ENCODE measurements around the gene SECISBP2L. TPM values are rescaled to one million over a fixed set of nuclear protein-coding genes. Genes with fewer than 3 reads are reported as not detected.

Gene SECISBP2L
- total RNA-seq, 1 experiment from 2014 or later = 24.7 TPM

DNA sequence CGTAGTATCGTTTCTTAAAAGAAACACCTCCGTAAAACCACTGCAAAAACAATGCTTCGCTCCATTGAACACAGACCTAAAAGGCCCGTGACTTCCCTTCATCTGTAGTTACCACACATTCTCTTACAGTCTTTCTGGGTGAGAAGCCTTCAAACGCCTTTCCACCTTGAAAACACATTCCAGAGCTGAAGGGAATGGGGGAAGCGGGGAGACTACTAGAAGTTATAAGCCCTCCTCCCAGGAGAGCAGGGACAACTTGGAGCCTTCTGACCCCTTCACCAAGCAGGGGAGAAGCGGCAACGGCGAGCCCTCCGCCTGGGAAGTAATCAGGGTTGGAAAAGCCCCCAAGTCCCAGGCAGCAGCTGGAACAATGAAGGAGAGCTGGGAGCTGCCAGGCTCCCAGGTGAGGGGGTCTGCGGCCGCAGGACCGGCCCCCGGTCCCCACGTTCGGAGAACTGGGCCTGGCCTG lies 461 bp downstream of the SECISBP2L start:
- no peaks in the 10 kb centered on the region for H4K20me1 ChIP-seq (ENCODE audit: control insufficient read depth, insufficient read depth, insufficient read length)
- H2BK5ac ChIP-seq (ENCODE audit: insufficient read length, low read length) = no peak overlapping the region
- H3K23me2 ChIP-seq (ENCODE audit: insufficient read length, low read depth, low read length, poor library complexity, severe bottlenecking) = no peaks in the 10 kb centered on the region
- no peak overlapping the region for H2BK120ac ChIP-seq (ENCODE audit: low read depth, low read length, poor library complexity, severe bottlenecking)
- H3K27ac Mint-ChIP-seq = peak overlapping the region; percentile 93 to 99 (median 98)
- no peak overlapping the region for H2BK12ac ChIP-seq (ENCODE audit: insufficient read length, low read depth, low read length)
- TF ChIP-seq, protein P1, sequence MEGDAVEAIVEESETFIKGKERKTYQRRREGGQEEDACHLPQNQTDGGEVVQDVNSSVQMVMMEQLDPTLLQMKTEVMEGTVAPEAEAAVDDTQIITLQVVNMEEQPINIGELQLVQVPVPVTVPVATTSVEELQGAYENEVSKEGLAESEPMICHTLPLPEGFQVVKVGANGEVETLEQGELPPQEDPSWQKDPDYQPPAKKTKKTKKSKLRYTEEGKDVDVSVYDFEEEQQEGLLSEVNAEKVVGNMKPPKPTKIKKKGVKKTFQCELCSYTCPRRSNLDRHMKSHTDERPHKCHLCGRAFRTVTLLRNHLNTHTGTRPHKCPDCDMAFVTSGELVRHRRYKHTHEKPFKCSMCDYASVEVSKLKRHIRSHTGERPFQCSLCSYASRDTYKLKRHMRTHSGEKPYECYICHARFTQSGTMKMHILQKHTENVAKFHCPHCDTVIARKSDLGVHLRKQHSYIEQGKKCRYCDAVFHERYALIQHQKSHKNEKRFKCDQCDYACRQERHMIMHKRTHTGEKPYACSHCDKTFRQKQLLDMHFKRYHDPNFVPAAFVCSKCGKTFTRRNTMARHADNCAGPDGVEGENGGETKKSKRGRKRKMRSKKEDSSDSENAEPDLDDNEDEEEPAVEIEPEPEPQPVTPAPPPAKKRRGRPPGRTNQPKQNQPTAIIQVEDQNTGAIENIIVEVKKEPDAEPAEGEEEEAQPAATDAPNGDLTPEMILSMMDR (conservative IDR thresholded peaks at IDR 0.05) = no peak
- H2AK5ac ChIP-seq (ENCODE audit: insufficient read length, low read length) = no peak overlapping the region
- H4K5ac ChIP-seq (ENCODE audit: insufficient read length, low read depth, low read length) = no peak overlapping the region
- peak overlapping the region; percentile 77; the same call in 1 of the 2 replicates for H3K14ac ChIP-seq (ENCODE audit: insufficient read depth, low read length)
- peak overlapping the region; percentile 75 for H3K9ac ChIP-seq (ENCODE audit: extremely low read depth, insufficient read length, low read length)
- H2AFZ ChIP-seq (ENCODE audit: low read length) = no peak overlapping the region
- no CpG with 5 or more reads among the region's 17 CpGs for WGBS (ENCODE audit: extremely low coverage, insufficient read length, low lambda C conversion rate)
- no peak overlapping the region for H3K18ac ChIP-seq (ENCODE audit: insufficient read length, low read depth, low read length)
- H3K27ac ChIP-seq (ENCODE audit: insufficient read length, low read depth, low read length) = peak overlapping the region; percentile 40
- H3K9me3 ChIP-seq (ENCODE audit: control insufficient read depth, low read depth, low read length) = no peaks in the 10 kb centered on the region
- H3K4me3 Mint-ChIP-seq = peak overlapping the region; percentile 93 to 99
- H3K27me3 Mint-ChIP-seq (ENCODE audit: low read depth) = no peaks in the 10 kb centered on the region
- H3K36me3 Mint-ChIP-seq (ENCODE audit: insufficient read depth in 1 of 3, low read depth in 3 of 3) = no peaks in the 10 kb centered on the region; a peak in 1 of 7 replicates
- no peak overlapping the region for H4K8ac ChIP-seq (replicated peaks; ENCODE audit: insufficient read length, low read depth, low read length)
- peaks cover 5% of the 10 kb centered on the region; the same call in 1 of the 2 replicates for H3K79me2 ChIP-seq (ENCODE audit: insufficient read depth, low read length)
- no peak overlapping the region for H2BK20ac ChIP-seq (ENCODE audit: low read depth, low read length, poor library complexity, severe bottlenecking)
- H4K91ac ChIP-seq (ENCODE audit: insufficient read length, low read depth, low read length) = no peak overlapping the region
- no peaks in the 10 kb centered on the region for H3K27me3 ChIP-seq (ENCODE audit: insufficient read depth, low read length)
- no peak overlapping the region for H2BK15ac ChIP-seq (ENCODE audit: low read depth, low read length)
- peaks cover 14 to 17% of the 10 kb centered on the region in 2 experiments for H3K4me1 Mint-ChIP-seq
- H3K79me1 ChIP-seq (ENCODE audit: insufficient read depth, low read depth, low read length, poor library complexity, severe bottlenecking) = peaks cover 2% of the 10 kb centered on the region
- H3K56ac ChIP-seq (ENCODE audit: insufficient read length, low read depth, low read length) = no peak overlapping the region
- H3T11ph ChIP-seq (ENCODE audit: low read length) = no peak overlapping the region
- no peak overlapping the region for H3K23ac ChIP-seq (ENCODE audit: insufficient read length, low read depth, low read length)
- H3K4me1 ChIP-seq (ENCODE audit: insufficient read depth, low read length) = no peaks in the 10 kb centered on the region
- no peak for DNase-seq
- no peaks in the 10 kb centered on the region for H3K9me3 Mint-ChIP-seq
- peak overlapping the region; percentile 63 for H3K4me2 ChIP-seq (ENCODE audit: insufficient read depth, insufficient read length, low read length)
- H3K4ac ChIP-seq (ENCODE audit: low read depth, low read length) = no peak overlapping the region

Measured in H9 (cell line).